GM12878 (cell line): ENCODE results near the gene MRPL2. TPM values are rescaled to one million over a fixed set of nuclear protein-coding genes. Genes with fewer than 3 reads are reported as not detected.
A peak's percentile ranks its signal among the peaks of the same experiment; 100 is the strongest.

Experiments
- ATF2 ChIP-seq: IDR thresholded peaks from 2 replicates; pipeline ENCODE4 v1.6.1; 2012; ENCODE audit warnings: low read length, inconsistent platforms
- CEBPZ ChIP-seq: fragments of 150-350 bp; IDR thresholded peaks from 2 replicates; pipeline ENCODE4 v1.6.1; 2016; ENCODE audit warnings: low read depth, low read length
- FOS ChIP-seq: IDR thresholded peaks from 3 replicates; pipeline ENCODE4 v1.6.1; 2011; ENCODE audit warnings: borderline replicate concordance; ENCODE audit not compliant: insufficient read length; ENCODE audit errors: extremely low read depth
- HDAC2 ChIP-seq: fragments of 200-600 bp; sonication (generic); IDR thresholded peaks from 2 replicates; pipeline ENCODE4 v1.6.1; 2017
- IKZF2 ChIP-seq, 2 experiments: fragments of 450-650 bp; IDR thresholded peaks; 2 replicates each; pipeline ENCODE4 v1.6.1; 2017; ENCODE audit warnings: mild to moderate bottlenecking in 2 of 2, moderate library complexity in 2 of 2
- MXI1 ChIP-seq: fragments of 150-350 bp; IDR thresholded peaks from 2 replicates; pipeline ENCODE4 v1.6.1; 2011; ENCODE audit warnings: low read depth, mild to moderate bottlenecking, inconsistent platforms, low read length, improper control_type of control experiment
- PAX5 ChIP-seq: IDR thresholded peaks from 2 replicates; pipeline ENCODE4 v1.6.1; 2011; ENCODE audit warnings: low read depth, low read length, borderline replicate concordance
- PBX3 ChIP-seq: IDR thresholded peaks from 2 replicates; pipeline ENCODE4 v1.6.1; 2011; ENCODE audit warnings: mild to moderate bottlenecking, low read depth, low read length, moderate library complexity; ENCODE audit not compliant: insufficient replicate concordance
- RELA ChIP-seq: fragments of 450-650 bp; IDR thresholded peaks from 2 replicates; pipeline ENCODE4 v1.8.0; 2014; ENCODE audit warnings: borderline replicate concordance; ENCODE audit not compliant: partially characterized antibody
- RELB ChIP-seq: fragments of 450-650 bp; IDR thresholded peaks from 2 replicates; pipeline ENCODE4 v1.6.1; 2017; ENCODE audit warnings: low read depth, mild to moderate bottlenecking, moderate library complexity
- RUNX3 ChIP-seq: IDR thresholded peaks from 2 replicates; pipeline ENCODE4 v1.6.1; 2012; ENCODE audit warnings: low read length, inconsistent platforms
- STAT3 ChIP-seq: IDR thresholded peaks from 2 replicates; pipeline ENCODE4 v1.6.1; 2011; ENCODE audit warnings: low read depth, low read length, improper control_type of control experiment
- TBL1XR1 ChIP-seq: IDR thresholded peaks from 2 replicates; pipeline ENCODE4 v1.6.1; 2012; ENCODE audit warnings: low read depth, low read length, improper control_type of control experiment
- TCF12 ChIP-seq: IDR thresholded peaks from 2 replicates; pipeline ENCODE4 v1.6.1; 2011; ENCODE audit warnings: low read depth, mild to moderate bottlenecking, low read length
- ZNF687 ChIP-seq: fragments of 450-650 bp; IDR thresholded peaks from 2 replicates; pipeline ENCODE4 v1.6.1; 2017; ENCODE audit warnings: mild to moderate bottlenecking, moderate library complexity
- ZSCAN29 ChIP-seq: fragments of 450-650 bp; IDR thresholded peaks from 2 replicates; pipeline ENCODE4 v1.6.1; 2017; ENCODE audit warnings: mild to moderate bottlenecking, moderate library complexity
- polyA plus RNA-seq, 11 experiments: library from polyadenylated mRNA; depleted of rRNA in 4 of 11; unstranded in 6 of 11; stranded (reverse) in 5 of 11; fragments of >200 nt; fragmentation: Nextera tagmentation in 4 of 11; fragmentation: Illumina TruSeq in 1 of 11; extraction: Ambion mirVana in 4 of 11; extraction: Trizol in 1 of 11; gene quantifications; 1 replicate in 1 of 11; 2 replicates in 10 of 11; pipeline versions ENCODE4 v1.2.1 to v1.2.3, GENCODE V29; 2011 to 2016; ENCODE audit warnings: inconsistent platforms in 2 of 11, missing spikeins in 2 of 11, low read depth in 1 of 11
- total RNA-seq, 4 experiments: library from RNA; depleted of rRNA in 3 of 4; stranded (reverse); fragments of >200 nt in 3 of 4; fragmentation: Illumina TruSeq in 1 of 4; extraction: Trizol in 1 of 4; gene quantifications; 2 replicates each; pipeline versions ENCODE4 v1.2.1 to v1.2.3, GENCODE V29; 2013 to 2021

The MRPL2 gene
- total and polyA plus RNA-seq, 10 of the 15 experiments (the other 5 are each of a cell fraction or from before 2014, with no cell fraction given): 29.7 to 125 (median 50.2) TPM

GRCh38 chr6:43059168-43060033 lies at the start of gene MRPL2, which contains the start of gene KLC4 (continued):
- TF ChIP-seq IKZF2 (IDR thresholded peaks at IDR 0.05): no peak
- TF ChIP-seq ZSCAN29: no peak
- peak; percentile 74 for TF ChIP-seq MXI1
- TF ChIP-seq RUNX3: no peak; the same call in 1 of the 2 replicates
- TF ChIP-seq PAX5: 0 out of 2 replicates have a peak, but pooled peaks have one; percentile 10
- TF ChIP-seq ATF2: no peak
- TF ChIP-seq FOS: no peak
- TF ChIP-seq ZNF687: peak; percentile 29; the same call in 1 of the 2 replicates
- TF ChIP-seq RELB: peak; percentile 89
- TF ChIP-seq CEBPZ: no peak
- peak; percentile 78 for TF ChIP-seq PBX3
- peak; percentile 43; the same call in 1 of the 2 replicates for TF ChIP-seq TCF12
- TF ChIP-seq RELA: no peak
- TF ChIP-seq TBL1XR1: no peak
- TF ChIP-seq HDAC2: no peak
- TF ChIP-seq STAT3: no peak
